C4-2B (cell line): ENCODE measurements around the gene PROX1.

Source experiments
- ZFX ChIP-seq: fragments of 450-650 bp; IDR thresholded peaks from 2 replicates; pipeline ENCODE4 v1.6.1; 2017
- TF ChIP-seq, protein P1 (sequence below): fragments of 450-650 bp; conservative IDR thresholded peaks from 2 replicates; pipeline ENCODE4 v1.5.1; 2017; ENCODE audit warnings: mild to moderate bottlenecking

GRCh38 chr1:214028095-214028494 is 40.3 kb downstream of the PROX1 start:
- TF ChIP-seq, protein P1, sequence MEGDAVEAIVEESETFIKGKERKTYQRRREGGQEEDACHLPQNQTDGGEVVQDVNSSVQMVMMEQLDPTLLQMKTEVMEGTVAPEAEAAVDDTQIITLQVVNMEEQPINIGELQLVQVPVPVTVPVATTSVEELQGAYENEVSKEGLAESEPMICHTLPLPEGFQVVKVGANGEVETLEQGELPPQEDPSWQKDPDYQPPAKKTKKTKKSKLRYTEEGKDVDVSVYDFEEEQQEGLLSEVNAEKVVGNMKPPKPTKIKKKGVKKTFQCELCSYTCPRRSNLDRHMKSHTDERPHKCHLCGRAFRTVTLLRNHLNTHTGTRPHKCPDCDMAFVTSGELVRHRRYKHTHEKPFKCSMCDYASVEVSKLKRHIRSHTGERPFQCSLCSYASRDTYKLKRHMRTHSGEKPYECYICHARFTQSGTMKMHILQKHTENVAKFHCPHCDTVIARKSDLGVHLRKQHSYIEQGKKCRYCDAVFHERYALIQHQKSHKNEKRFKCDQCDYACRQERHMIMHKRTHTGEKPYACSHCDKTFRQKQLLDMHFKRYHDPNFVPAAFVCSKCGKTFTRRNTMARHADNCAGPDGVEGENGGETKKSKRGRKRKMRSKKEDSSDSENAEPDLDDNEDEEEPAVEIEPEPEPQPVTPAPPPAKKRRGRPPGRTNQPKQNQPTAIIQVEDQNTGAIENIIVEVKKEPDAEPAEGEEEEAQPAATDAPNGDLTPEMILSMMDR, result no peak
- TF ChIP-seq ZFX, result no peak
